Osteocyte (in vitro differentiated cells): ENCODE results near the gene SACS. TPM values are rescaled to one million over a fixed set of nuclear protein-coding genes. Genes with fewer than 3 reads are reported as not detected.

Experiments
- DNase-seq: peaks from one replicate; pipeline ENCODE4 v3.0.0; 2021; ENCODE audit warnings: mixed read lengths; ENCODE audit not compliant: unreplicated experiment; ENCODE audit errors: extremely low spot score
- H3K27ac Mint-ChIP-seq: one replicate; pipeline ENCODE4 v1.8.0; 2021; ENCODE audit warnings: mild to moderate bottlenecking, mixed read lengths; ENCODE audit not compliant: unreplicated experiment
- H3K27me3 Mint-ChIP-seq: one replicate; pipeline ENCODE4 v1.8.0; 2021; ENCODE audit warnings: mixed read lengths; ENCODE audit not compliant: unreplicated experiment
- H3K36me3 Mint-ChIP-seq: one replicate; pipeline ENCODE4 v1.8.0; 2021; ENCODE audit warnings: mixed read lengths; ENCODE audit not compliant: unreplicated experiment
- H3K4me1 Mint-ChIP-seq: one replicate; pipeline ENCODE4 v1.8.0; 2021; ENCODE audit warnings: mixed read lengths; ENCODE audit not compliant: unreplicated experiment
- H3K4me3 Mint-ChIP-seq: one replicate; pipeline ENCODE4 v1.8.0; 2021; ENCODE audit warnings: mild to moderate bottlenecking, moderate library complexity, mixed read lengths; ENCODE audit not compliant: unreplicated experiment
- H3K9me3 Mint-ChIP-seq: one replicate; pipeline ENCODE4 v1.8.0; 2021; ENCODE audit warnings: mixed read lengths; ENCODE audit not compliant: unreplicated experiment
- CTCF ChIP-seq: fragments of 200-600 bp; sonication (generic); IDR thresholded peaks from 2 replicates; pipeline ENCODE4 v1.5.0; 2021; ENCODE audit warnings: antibody characterized with exemption, mild to moderate bottlenecking, moderate library complexity
- total RNA-seq: library from RNA; stranded (reverse); gene quantifications from 2 replicates; pipeline ENCODE4 v1.2.1, GENCODE V29; 2021

SACS gene
- total RNA-seq, 1 donor from 2014 or later: 32.1 TPM

- no peak overlapping the region for H3K27ac Mint-ChIP-seq
- no peak overlapping the region for H3K4me3 Mint-ChIP-seq
- TF ChIP-seq CTCF: no peak
- H3K36me3 Mint-ChIP-seq: no peaks in the 10 kb centered on the region
- H3K9me3 Mint-ChIP-seq: no peaks in the 10 kb centered on the region
- H3K4me1 Mint-ChIP-seq: peaks cover 7% of the 10 kb centered on the region
- H3K27me3 Mint-ChIP-seq: no peaks in the 10 kb centered on the region
- DNase-seq: no peak
Observed at GRCh38 chr13:23421596-23421995, 11.9 kb downstream of the SACS start.

- peaks cover 2% of the 10 kb centered on the region for H3K4me1 Mint-ChIP-seq
- no peaks in the 10 kb centered on the region for H3K27me3 Mint-ChIP-seq
- no peak for TF ChIP-seq CTCF
- no peaks in the 10 kb centered on the region for H3K9me3 Mint-ChIP-seq
- no peaks in the 10 kb centered on the region for H3K36me3 Mint-ChIP-seq
- DNase-seq: peak; percentile 77
- H3K27ac Mint-ChIP-seq: no peak overlapping the region
- no peak overlapping the region for H3K4me3 Mint-ChIP-seq
Observed at GRCh38 chr13:23418776-23419683, 14.5 kb downstream of the SACS start.

GRCh38 chr13:23414682-23415081 is 18.8 kb downstream of the SACS start:
- Mint-ChIP-seq H3K27me3 (no peaks in the 10 kb centered on the region), H3K36me3 (peaks cover 9% of the 10 kb centered on the region), H3K27ac (no peak overlapping the region), H3K4me3 (no peak overlapping the region), H3K4me1 (peaks cover 2% of the 10 kb centered on the region), H3K9me3 (no peaks in the 10 kb centered on the region)
- TF ChIP-seq CTCF: no peak
- DNase-seq: no peak

- Mint-ChIP-seq H3K4me1 (peaks cover 2% of the 10 kb centered on the region), H3K9me3 (no peaks in the 10 kb centered on the region), H3K27me3 (no peaks in the 10 kb centered on the region), H3K36me3 (peaks cover 11% of the 10 kb centered on the region), H3K27ac (no peak overlapping the region), H3K4me3 (no peak overlapping the region)
- DNase-seq: peak; percentile 67
- TF ChIP-seq CTCF: no peak
Observed at GRCh38 chr13:23411706-23412105, 21.8 kb downstream of the SACS start.

- no peak for TF ChIP-seq CTCF
Observed at GRCh38 chr13:23411220-23411619, 22.3 kb downstream of the SACS start.

More at GRCh38 chr13:23411220-23411619, 22.3 kb downstream of the SACS start:
- Mint-ChIP-seq H3K27me3 (no peaks in the 10 kb centered on the region), H3K36me3 (peaks cover 11% of the 10 kb centered on the region), H3K4me1 (no peaks in the 10 kb centered on the region), H3K4me3 (no peak overlapping the region), H3K9me3 (no peaks in the 10 kb centered on the region), H3K27ac (no peak overlapping the region)
- DNase-seq: no peak
